H1 (cell line): ENCODE results near the gene ETFB. TPM values are rescaled to one million over a fixed set of nuclear protein-coding genes. Genes with fewer than 3 reads are reported as not detected.

ENCODE experiments used
- CTCF ChIA-PET: fragments of 300-600 bp; sonication (Branson Sonifier 250); formaldehyde crosslinking; loops from one replicate; lab custom pipeline; 2021; ENCODE audit not compliant: partially characterized antibody; lab: Charles Lee
- POLR2A ChIA-PET: fragments of 300-600 bp; sonication (Branson Sonifier 250); formaldehyde crosslinking; loops from one replicate; lab custom pipeline; 2021; ENCODE audit warnings: inconsistent platforms; ENCODE audit not compliant: partially characterized antibody; lab: Charles Lee
- DNase-seq, 2 experiments: peaks; one replicate each; pipeline versions ENCODE4 v3.0.0 to v3.0.0-alpha.2; 2010 to 2022; ENCODE audit warnings: low spot score in 2 of 2, low read depth in 1 of 2, mixed read lengths in 1 of 2
- FAIRE-seq: peaks from 2 replicates; lab custom pipeline; 2011; peaks lifted over from hg19 to GRCh38; lab: Jason Lieb, UNC
- H2AFZ ChIP-seq: 2 replicates; pipeline ENCODE4 v1.8.1; 2012; ENCODE audit warnings: low read length, inconsistent platforms
- H2AK5ac ChIP-seq: 2 replicates; pipeline ENCODE4 v1.6.1; 2013; ENCODE audit warnings: low read depth, low read length
- H2BK120ac ChIP-seq: replicated peaks from 2 replicates; pipeline ENCODE3; 2013; ENCODE audit warnings: low read depth, low read length, inconsistent platforms
- H2BK12ac ChIP-seq: 2 replicates; pipeline ENCODE4 v1.6.1; 2013; ENCODE audit warnings: low read depth, low read length
- H2BK15ac ChIP-seq: 2 replicates; pipeline ENCODE4 v1.6.1; 2013; ENCODE audit warnings: low read length
- H2BK20ac ChIP-seq: 2 replicates; pipeline ENCODE4 v1.6.1; 2013; ENCODE audit warnings: low read length
- H2BK5ac ChIP-seq: 2 replicates; pipeline ENCODE4 v1.6.1; 2013; ENCODE audit warnings: low read depth, low read length
- H3K14ac ChIP-seq: 2 replicates; pipeline ENCODE4 v1.6.1; 2013; ENCODE audit warnings: inconsistent platforms; ENCODE audit not compliant: insufficient read length
- H3K18ac ChIP-seq: 2 replicates; pipeline ENCODE4 v1.6.1; 2013; ENCODE audit warnings: low read length; ENCODE audit errors: extremely low read depth
- H3K23ac ChIP-seq: 2 replicates; pipeline ENCODE4 v1.6.1; 2013; ENCODE audit warnings: inconsistent platforms; ENCODE audit not compliant: insufficient read length
- H3K23me2 ChIP-seq: 2 replicates; pipeline ENCODE4 v1.6.1; 2013; ENCODE audit warnings: low read depth, low read length
- H3K27ac ChIP-seq: 2 replicates; pipeline ENCODE4 v1.6.1; 2011; ENCODE audit warnings: low read depth, low read length, inconsistent platforms
- H3K27me3 ChIP-seq, 4 experiments: replicated peaks in 1 of 4; 1 replicate in 1 of 4; 2 replicates in 3 of 4; pipeline versions ENCODE4 v1.6.1 to v1.8.1; 2011 to 2013; ENCODE audit warnings: low read length in 3 of 4, mild to moderate bottlenecking in 3 of 4, inconsistent platforms in 2 of 4, mixed read lengths in 2 of 4, moderate library complexity in 1 of 4; ENCODE audit not compliant: control insufficient read depth in 3 of 4, insufficient read depth in 3 of 4; ENCODE audit errors: extremely low read depth in 1 of 4
- H3K36me3 ChIP-seq, 4 experiments: 2 replicates each; pipeline versions ENCODE4 v1.6.1 to v1.8.1; 2011 to 2013; ENCODE audit warnings: mild to moderate bottlenecking in 4 of 4, low read length in 3 of 4, moderate library complexity in 2 of 4, control low read depth in 1 of 4, inconsistent platforms in 1 of 4; ENCODE audit not compliant: insufficient read depth in 4 of 4, control insufficient read depth in 2 of 4
- H3K4ac ChIP-seq: replicated peaks from 2 replicates; pipeline ENCODE3; 2013; ENCODE audit warnings: low read length, low read depth, mixed read lengths, inconsistent platforms; ENCODE audit not compliant: insufficient read length
- H3K4me1 ChIP-seq, 4 experiments: replicated peaks in 1 of 4; 1 replicate in 1 of 4; 2 replicates in 3 of 4; pipeline versions ENCODE4 v1.6.1 to v1.8.1; 2011 to 2013; ENCODE audit warnings: low read length in 3 of 4, inconsistent platforms in 2 of 4, mixed read lengths in 1 of 4; ENCODE audit not compliant: insufficient read depth in 4 of 4, control insufficient read depth in 3 of 4
- H3K4me2 ChIP-seq, 2 experiments: 2 replicates each; pipeline versions ENCODE4 v1.6.1 to v1.8.1; 2011 to 2013; ENCODE audit warnings: low read depth in 2 of 2, low read length in 2 of 2, control low read depth in 1 of 2, inconsistent platforms in 1 of 2, mild to moderate bottlenecking in 1 of 2; ENCODE audit not compliant: insufficient read depth in 1 of 2
- H3K4me3 ChIP-seq, 4 experiments: fragments of 200-600, 300-600 bp in 1 of 4; sonication (generic), shearing (Covaris generic), sonication (Bioruptor Twin) in 1 of 4; 2 replicates each; pipeline versions ENCODE4 v1.5.1 to v1.8.1; 2011 to 2016; ENCODE audit warnings: low read length in 4 of 4, low read depth in 3 of 4, control low read depth in 2 of 4, inconsistent platforms in 2 of 4, mild to moderate bottlenecking in 2 of 4, mixed read lengths in 1 of 4, moderate library complexity in 1 of 4; ENCODE audit not compliant: insufficient read depth in 2 of 4; ENCODE audit errors: extremely low read depth in 1 of 4
- H3K56ac ChIP-seq: replicated peaks from 2 replicates; pipeline ENCODE3; 2013; ENCODE audit warnings: low read depth, mild to moderate bottlenecking, mixed read lengths, low read length, inconsistent platforms; ENCODE audit not compliant: insufficient read length
- H3K79me1 ChIP-seq: 2 replicates; pipeline ENCODE4 v1.6.1; 2013; ENCODE audit warnings: low read depth, low read length, control low read depth
- H3K79me2 ChIP-seq, 2 experiments: 2 replicates each; pipeline versions ENCODE4 v1.6.1 to v1.8.1; 2012 to 2013; ENCODE audit warnings: low read length in 2 of 2, mild to moderate bottlenecking in 2 of 2, inconsistent platforms in 1 of 2; ENCODE audit not compliant: insufficient read depth in 2 of 2, control insufficient read depth in 1 of 2
- H3K9ac ChIP-seq, 4 experiments: replicated peaks in 1 of 4; 1 replicate in 1 of 4; 2 replicates in 3 of 4; pipeline versions ENCODE4 v1.6.1 to v1.8.1; 2011 to 2013; ENCODE audit warnings: low read depth in 3 of 4, low read length in 3 of 4, control low read depth in 2 of 4, mild to moderate bottlenecking in 2 of 4, moderate library complexity in 2 of 4, inconsistent platforms in 1 of 4; ENCODE audit errors: extremely low read depth in 1 of 4
- H3K9me3 ChIP-seq, 2 experiments: 2 replicates each; pipeline versions ENCODE4 v1.6.1 to v1.8.1; 2012 to 2013; ENCODE audit warnings: mild to moderate bottlenecking in 2 of 2, moderate library complexity in 2 of 2, control low read depth in 1 of 2, inconsistent platforms in 1 of 2, low read depth in 1 of 2, low read length in 1 of 2, mixed read lengths in 1 of 2; ENCODE audit not compliant: insufficient read depth in 2 of 2
- H4K20me1 ChIP-seq, 2 experiments: replicated peaks in 1 of 2; 2 replicates each; pipeline versions ENCODE3 to v1.8.1; 2011 to 2013; ENCODE audit warnings: inconsistent platforms in 2 of 2, low read length in 2 of 2, mild to moderate bottlenecking in 1 of 2; ENCODE audit not compliant: insufficient read depth in 2 of 2, control insufficient read depth in 1 of 2
- H4K5ac ChIP-seq: 2 replicates; pipeline ENCODE4 v1.6.1; 2013; ENCODE audit warnings: low read length, low read depth, mixed read lengths, inconsistent platforms; ENCODE audit not compliant: insufficient read length
- H4K8ac ChIP-seq: 2 replicates; pipeline ENCODE4 v1.8.0; 2013; ENCODE audit warnings: mild to moderate bottlenecking, moderate library complexity, low read length, inconsistent platforms; ENCODE audit not compliant: insufficient read depth; ENCODE audit errors: extremely low read depth
- H4K91ac ChIP-seq: replicated peaks from 2 replicates; pipeline ENCODE3; 2013; ENCODE audit warnings: low read length, mixed read lengths, inconsistent platforms; ENCODE audit not compliant: insufficient read length
- KDM1A ChIP-seq: fragments of 200-600, 300-600 bp; sonication (generic); IDR thresholded peaks from 2 replicates; pipeline ENCODE4 v1.7.1; 2016; ENCODE audit warnings: mild to moderate bottlenecking, low read length, borderline replicate concordance
- WGBS, 2 experiments: shearing (Covaris generic) in 1 of 2; methylation state at CpG; one replicate each; pipeline versions ENCODE4 v1.1.6 to v1.1.7; 2013 to 2015; ENCODE audit warnings: low lambda C conversion rate in 2 of 2, mixed read lengths in 2 of 2, inconsistent platforms in 1 of 2, low coverage in 1 of 2, missing lambda C conversion rate in 1 of 2; ENCODE audit not compliant: insufficient replicate concordance in 2 of 2, insufficient coverage in 1 of 2, insufficient read length in 1 of 2; ENCODE audit errors: extremely low coverage in 1 of 2, missing lambda C conversion rate in 1 of 2; 5-methylcytosine and 5-hydroxymethylcytosine counted together
- polyA plus RNA-seq, 7 experiments: library from polyadenylated mRNA; depleted of rRNA in 3 of 7; stranded (reverse) in 5 of 7; unstranded in 2 of 7; fragments of >200 nt in 5 of 7; fragments of 200-250 nt in 2 of 7; gene quantifications; 1 replicate in 5 of 7; 2 replicates in 1 of 7; 4 replicates in 1 of 7; pipeline versions ENCODE4 v1.2.1 to v1.2.3, GENCODE V29; 2011 to 2013; ENCODE audit warnings: missing spikeins in 2 of 7, mixed read lengths in 2 of 7
- total RNA-seq: library from RNA; stranded (reverse); fragmentation: NEBNext Ultra II Directional; extraction: Animal tissue kit (Norgen Biotek cat#: 25700); gene quantifications from 2 replicates; pipeline ENCODE4 v1.2.1, GENCODE V29; 2021

Gene ETFB
- total and polyA plus RNA-seq, 2 of the 8 experiments (the other 6 are each of a cell fraction or from before 2014, with no cell fraction given) = 40.0 to 66.5 TPM

DNA sequence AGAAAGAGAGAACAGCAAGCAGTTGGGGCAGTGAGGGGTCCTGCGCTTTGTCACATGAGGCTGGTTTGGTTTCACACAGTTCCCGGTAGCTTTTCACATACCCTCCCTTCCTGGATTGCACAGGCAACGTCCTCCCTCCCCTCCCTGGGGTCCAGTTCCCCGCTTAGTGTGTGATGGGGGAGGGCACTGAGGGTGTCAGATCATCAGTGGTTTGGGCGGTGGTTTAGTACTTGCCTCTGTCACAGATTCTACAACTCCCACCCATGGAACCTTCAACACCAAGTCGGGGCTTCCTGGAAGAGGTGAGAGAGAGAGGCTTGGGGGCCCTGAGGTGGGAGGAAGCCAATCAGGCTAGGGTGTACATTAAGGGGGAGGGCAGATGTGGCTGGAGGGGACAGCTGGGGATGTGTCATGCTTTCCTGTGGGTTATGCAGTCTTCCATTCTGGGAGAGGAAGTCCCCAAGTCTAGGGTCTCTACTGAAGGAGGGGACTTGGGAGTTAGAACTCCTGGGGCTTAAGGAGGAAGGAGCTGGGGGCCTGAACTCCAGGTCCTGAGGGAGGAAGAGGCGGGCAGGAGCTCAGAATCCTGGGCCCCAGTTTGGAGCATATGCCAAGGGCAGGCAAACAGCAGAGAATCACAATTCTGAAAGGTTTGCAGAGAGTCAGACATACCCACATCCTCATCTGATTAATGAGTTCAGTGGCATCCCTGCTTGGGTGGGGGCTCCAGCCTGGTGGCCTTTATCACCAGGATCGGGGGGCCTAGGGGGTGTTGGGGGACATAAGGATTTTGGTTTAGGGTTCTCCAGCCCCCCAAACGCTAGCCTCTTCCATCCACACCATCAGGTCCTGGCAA, 6.7 kb upstream of the ETFB start, which contains the start of gene NKG7:
Gene NKG7, minus strand, starts transcription at position 6 of the 856 bp plus-strand sequence. CDS start 119 bp downstream, outside the sequence.
- peaks cover 0 to 9% (median 8%) of the 10 kb centered on the region in 4 experiments; a peak in 5 of 7 replicates for H3K4me1 ChIP-seq
- CTCF ChIA-PET = interaction anchor here (0.9 to 1.8 kb wide), 4 partner anchors 24 to 49 kb away, joined by 3 to 5 read pairs (median 4); partner anchors contain the start of gene SIGLEC10
- no peaks in the 10 kb centered on the region; a peak in 2 of 7 replicates for H3K27me3 ChIP-seq
- H4K5ac ChIP-seq = no peak within 1 kb of the TSS
- H3K56ac ChIP-seq = no peak within 1 kb of the TSS
- H3K27ac ChIP-seq = no peak within 1 kb of the TSS
- H3K4me2 ChIP-seq = no peak within 1 kb of the TSS
- no peaks in the 10 kb centered on the region for H3K79me1 ChIP-seq
- H4K8ac ChIP-seq = peak within 1 kb of the TSS; percentile 86; the same call in 1 of the 2 replicates
- no peak within 1 kb of the TSS for H3K9ac ChIP-seq
- H2BK20ac ChIP-seq = no peak within 1 kb of the TSS
- no peaks in the 10 kb centered on the region for H4K20me1 ChIP-seq
- H3K18ac ChIP-seq = no peak within 1 kb of the TSS
- WGBS, 2 experiments = 88% methylated on average over 7 of the region's 9 CpGs; no CpG with 5 or more reads in 1 of the 2 experiments
- H4K91ac ChIP-seq = no peak within 1 kb of the TSS
- H3K9me3 ChIP-seq = no peaks in the 10 kb centered on the region
- no peak within 1 kb of the TSS for H2BK120ac ChIP-seq
- no peaks in the 10 kb centered on the region for H3K79me2 ChIP-seq
- no peaks in the 10 kb centered on the region for H3K36me3 ChIP-seq
- peak within 1 kb of the TSS; percentile 39; the same call in 1 of the 2 replicates for H2AK5ac ChIP-seq
- H3K14ac ChIP-seq = no peak within 1 kb of the TSS
- H3K4ac ChIP-seq = no peak within 1 kb of the TSS
- POLR2A ChIA-PET = interaction anchor here (1.3 to 2.7 kb wide), 3 partner anchors 8 to 22 kb away, joined by 3 to 11 read pairs (median 5); partner anchors contain the start of gene C19orf84
- DNase-seq = no peak
- H2BK12ac ChIP-seq = no peak within 1 kb of the TSS
- H3K23me2 ChIP-seq = peaks cover 10% of the 10 kb centered on the region; the same call in 1 of the 2 replicates
- no peak for FAIRE-seq
- no peak within 1 kb of the TSS for H2AFZ ChIP-seq
- no peak within 1 kb of the TSS for H2BK5ac ChIP-seq
- no peak within 1 kb of the TSS for H3K23ac ChIP-seq
- no peak within 1 kb of the TSS for H3K4me3 ChIP-seq
- H2BK15ac ChIP-seq = no peak within 1 kb of the TSS
- TF ChIP-seq KDM1A = no peak
